MM.1S (cell line): ENCODE data around the gene PNKP.

Experiments
- DNase-seq: peaks from one replicate; pipeline ENCODE4 v3.0.0-alpha.2; 2015
- H2AFZ ChIP-seq: fragments of 300-600 bp; sonication (generic); 2 replicates; pipeline ENCODE4 v1.6.0; 2016; ENCODE audit warnings: antibody characterized with exemption, low read length
- H3F3A ChIP-seq: fragments of 300-600 bp; sonication (generic); 2 replicates; pipeline ENCODE4 v1.6.1; 2016; ENCODE audit warnings: mild to moderate bottlenecking, antibody characterized with exemption, low read length, moderate library complexity, mixed read lengths; ENCODE audit not compliant: insufficient read depth
- H3K27ac ChIP-seq: fragments of 300-600 bp; sonication (generic); 2 replicates; pipeline ENCODE4 v1.5.1; 2016; ENCODE audit warnings: mild to moderate bottlenecking, low read length
- H3K27me3 ChIP-seq: fragments of 300-600 bp; sonication (generic); replicated peaks from 2 replicates; pipeline ENCODE4 v1.6.0; 2016; ENCODE audit warnings: low read length; ENCODE audit not compliant: insufficient read depth
- H3K36me3 ChIP-seq: fragments of 300-600 bp; sonication (generic); replicated peaks from 2 replicates; pipeline ENCODE4 v1.6.1; 2016; ENCODE audit warnings: mild to moderate bottlenecking, low read length, mixed read lengths; ENCODE audit not compliant: insufficient read depth
- H3K4me1 ChIP-seq: fragments of 300-600 bp; sonication (generic); 2 replicates; pipeline ENCODE4 v1.6.1; 2016; ENCODE audit warnings: low read length, mixed read lengths
- H3K4me2 ChIP-seq: fragments of 300-600 bp; sonication (generic); 2 replicates; pipeline ENCODE4 v1.6.0; 2016; ENCODE audit warnings: low read depth, low read length
- H3K4me3 ChIP-seq: fragments of 300-600 bp; sonication (generic); 2 replicates; pipeline ENCODE4 v1.5.1; 2016; ENCODE audit warnings: low read length, mixed read lengths
- H3K79me2 ChIP-seq: fragments of 300-600 bp; sonication (generic); 2 replicates; pipeline ENCODE4 v1.6.1; 2016; ENCODE audit warnings: mixed run types, low read length, mixed read lengths
- H3K9ac ChIP-seq: fragments of 300-600 bp; sonication (generic); 2 replicates; pipeline ENCODE4 v1.6.1; 2016; ENCODE audit warnings: low read length, mixed read lengths
- H3K9me2 ChIP-seq: fragments of 300-600 bp; sonication (generic); replicated peaks from 2 replicates; pipeline ENCODE4 v1.6.1; 2016; ENCODE audit warnings: mild to moderate bottlenecking, low read length, mixed read lengths; ENCODE audit not compliant: insufficient read depth
- H3K9me3 ChIP-seq: fragments of 300-600 bp; sonication (generic); replicated peaks from 2 replicates; pipeline ENCODE4 v1.6.1; 2016; ENCODE audit warnings: mild to moderate bottlenecking, low read length, mixed read lengths; ENCODE audit not compliant: insufficient read depth
- H4K20me1 ChIP-seq: fragments of 300-600 bp; sonication (generic); 2 replicates; pipeline ENCODE4 v1.6.1; 2016; ENCODE audit warnings: mild to moderate bottlenecking, low read length, moderate library complexity, mixed read lengths; ENCODE audit not compliant: insufficient read depth
- CTCF ChIP-seq: fragments of 300-600 bp; sonication (generic); IDR thresholded peaks from 2 replicates; pipeline ENCODE4 v1.5.1; 2016; ENCODE audit warnings: antibody characterized with exemption, low read length, mixed read lengths
- EZH2 ChIP-seq: fragments of 300-600 bp; sonication (generic); optimal IDR thresholded peaks from 2 replicates; pipeline ENCODE3; 2017; ENCODE audit warnings: low read depth, mild to moderate bottlenecking, antibody characterized with exemption, low read length, mixed read lengths
- EZH2phosphoT487 ChIP-seq: fragments of 300-600 bp; sonication (generic); IDR thresholded peaks from 2 replicates; pipeline ENCODE4 v1.6.1; 2018; ENCODE audit warnings: antibody characterized with exemption, low read length

Gene PNKP

GRCh38 chr19:49818649-49819370, 48.6 kb downstream of the PNKP start:
- H3K4me1 ChIP-seq: peaks cover 11% of the 10 kb centered on the region; the same call in 1 of the 2 replicates
- DNase-seq: no peak
- TF ChIP-seq EZH2phosphoT487 (no peak), EZH2 (no peak), CTCF (no peak)

DNA sequence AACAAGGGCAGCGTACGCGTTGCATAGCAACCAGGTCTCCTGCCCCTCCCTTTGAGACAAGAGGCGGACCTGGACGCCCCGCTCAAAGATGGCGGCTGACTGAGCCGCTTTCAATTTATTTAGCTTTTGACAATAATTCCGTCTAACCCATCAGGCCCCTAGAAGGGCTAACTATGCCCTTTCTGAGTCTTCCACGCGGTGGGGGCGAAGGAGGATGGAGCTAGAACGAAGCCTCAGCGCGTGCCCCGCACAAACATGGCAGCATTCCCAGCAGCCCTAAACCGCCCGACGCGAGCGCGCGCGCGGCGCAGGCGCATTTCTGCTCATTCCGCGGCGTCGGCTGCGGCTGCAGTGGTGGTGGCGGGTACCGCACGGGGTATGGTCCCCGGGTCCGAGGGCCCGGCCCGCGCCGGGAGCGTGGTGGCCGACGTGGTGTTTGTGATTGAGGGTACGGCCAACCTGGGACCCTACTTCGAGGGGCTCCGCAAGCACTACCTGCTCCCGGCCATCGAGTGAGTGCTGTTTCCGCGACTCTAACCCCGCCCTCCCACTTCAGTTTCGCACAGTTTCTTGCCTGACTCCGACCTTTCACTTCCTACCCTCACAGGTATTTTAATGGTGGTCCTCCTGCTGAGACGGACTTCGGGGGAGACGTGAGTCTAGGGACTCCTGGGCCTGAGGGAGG, 49.3 kb downstream of the PNKP start, which contains the start of gene MED25:
TSS of gene MED25 (plus strand) at position 326 of the 685 bp plus-strand sequence. CDS start at position 379, 53 bp downstream.
- H3F3A ChIP-seq: peaks cover 1% of the 10 kb centered on the region; the same call in 1 of the 2 replicates
- TF ChIP-seq CTCF (no peak; the same call in 1 of the 2 replicates), EZH2 (no peak), EZH2phosphoT487 (no peak)
- no peaks in the 10 kb centered on the region for H4K20me1 ChIP-seq
- peak within 1 kb of the TSS; percentile 69 for H2AFZ ChIP-seq
- peaks cover 11% of the 10 kb centered on the region; the same call in 1 of the 2 replicates for H3K4me1 ChIP-seq
- H3K9me2 ChIP-seq: no peaks in the 10 kb centered on the region
- H3K27me3 ChIP-seq: no peaks in the 10 kb centered on the region
- peak within 1 kb of the TSS; percentile 99 for H3K4me3 ChIP-seq
- peaks cover 35% of the 10 kb centered on the region for H3K79me2 ChIP-seq
- H3K4me2 ChIP-seq: peak within 1 kb of the TSS; percentile 90
- H3K9me3 ChIP-seq: no peaks in the 10 kb centered on the region
- H3K9ac ChIP-seq: peak within 1 kb of the TSS; percentile 98
- H3K36me3 ChIP-seq: no peaks in the 10 kb centered on the region
- peak; percentile 84 for DNase-seq
- H3K27ac ChIP-seq: peak within 1 kb of the TSS; percentile 92

More at GRCh38 chr19:49818649-49819370, 48.6 kb downstream of the PNKP start:
- peak overlapping the region; percentile 90 for H3K4me2 ChIP-seq
- H4K20me1 ChIP-seq: no peaks in the 10 kb centered on the region
- peak overlapping the region; percentile 92 for H3K27ac ChIP-seq
- no peaks in the 10 kb centered on the region for H3K9me2 ChIP-seq
- H3K27me3 ChIP-seq: no peaks in the 10 kb centered on the region
- peak overlapping the region; percentile 99 for H3K4me3 ChIP-seq
- H3K36me3 ChIP-seq: no peaks in the 10 kb centered on the region
- H2AFZ ChIP-seq: peak overlapping the region; percentile 69
- H3K79me2 ChIP-seq: peaks cover 42% of the 10 kb centered on the region
- no peaks in the 10 kb centered on the region for H3K9me3 ChIP-seq
- H3F3A ChIP-seq: no peaks in the 10 kb centered on the region; the same call in 1 of the 2 replicates
- peak overlapping the region; percentile 98 for H3K9ac ChIP-seq

DNA sequence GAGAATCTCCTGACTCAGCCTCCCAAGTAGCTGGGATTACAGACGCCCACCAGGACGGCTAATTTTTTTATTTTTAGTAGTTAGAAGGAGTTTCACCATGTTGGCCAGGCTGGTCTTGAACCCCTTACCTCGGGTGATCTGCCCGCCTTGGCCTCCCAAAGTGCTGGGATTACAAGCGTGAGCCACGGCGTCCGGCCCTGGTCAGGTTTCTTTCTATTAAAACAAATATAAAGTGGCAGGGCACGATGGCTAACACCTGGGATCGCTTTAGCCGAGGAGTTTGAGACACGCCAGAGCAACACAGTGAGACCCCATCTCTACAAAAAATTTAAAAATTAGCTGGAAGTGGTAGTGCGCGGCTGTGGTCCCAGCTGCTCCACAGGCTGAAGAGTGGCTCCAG, 50.8 kb downstream of the PNKP start:
- peaks cover 11% of the 10 kb centered on the region; the same call in 1 of the 2 replicates for H3K4me1 ChIP-seq
- peaks cover 11% of the 10 kb centered on the region; the same call in 1 of the 2 replicates for H3F3A ChIP-seq
- H4K20me1 ChIP-seq: no peaks in the 10 kb centered on the region
- DNase-seq: no peak
- peaks cover 32% of the 10 kb centered on the region for H3K79me2 ChIP-seq
- H3K27me3 ChIP-seq: no peaks in the 10 kb centered on the region
- peak overlapping the region; percentile 92; the same call in 1 of the 2 replicates for H3K27ac ChIP-seq
- no peak for TF ChIP-seq EZH2phosphoT487
- TF ChIP-seq CTCF: no peak
- no peak for TF ChIP-seq EZH2
- H3K9me2 ChIP-seq: no peaks in the 10 kb centered on the region
- no peak overlapping the region for H2AFZ ChIP-seq
- no peaks in the 10 kb centered on the region for H3K36me3 ChIP-seq
- H3K9ac ChIP-seq: peak overlapping the region; percentile 98; the same call in 1 of the 2 replicates
- no peaks in the 10 kb centered on the region for H3K9me3 ChIP-seq
- H3K4me2 ChIP-seq: peak overlapping the region; percentile 90
- H3K4me3 ChIP-seq: no peak overlapping the region
